Activated T-cell treated with anti-CD3 and anti-CD28 coated beads for 4 hours (primary cell): Measurements from ENCODE around the gene TSPAN9.
A peak's percentile ranks its signal among the peaks of the same experiment; 100 is the strongest.

Source experiments
- DNase-seq: peaks from one replicate; pipeline ENCODE4 v3.0.0-alpha.2; 2020

The TSPAN9 gene

DNA sequence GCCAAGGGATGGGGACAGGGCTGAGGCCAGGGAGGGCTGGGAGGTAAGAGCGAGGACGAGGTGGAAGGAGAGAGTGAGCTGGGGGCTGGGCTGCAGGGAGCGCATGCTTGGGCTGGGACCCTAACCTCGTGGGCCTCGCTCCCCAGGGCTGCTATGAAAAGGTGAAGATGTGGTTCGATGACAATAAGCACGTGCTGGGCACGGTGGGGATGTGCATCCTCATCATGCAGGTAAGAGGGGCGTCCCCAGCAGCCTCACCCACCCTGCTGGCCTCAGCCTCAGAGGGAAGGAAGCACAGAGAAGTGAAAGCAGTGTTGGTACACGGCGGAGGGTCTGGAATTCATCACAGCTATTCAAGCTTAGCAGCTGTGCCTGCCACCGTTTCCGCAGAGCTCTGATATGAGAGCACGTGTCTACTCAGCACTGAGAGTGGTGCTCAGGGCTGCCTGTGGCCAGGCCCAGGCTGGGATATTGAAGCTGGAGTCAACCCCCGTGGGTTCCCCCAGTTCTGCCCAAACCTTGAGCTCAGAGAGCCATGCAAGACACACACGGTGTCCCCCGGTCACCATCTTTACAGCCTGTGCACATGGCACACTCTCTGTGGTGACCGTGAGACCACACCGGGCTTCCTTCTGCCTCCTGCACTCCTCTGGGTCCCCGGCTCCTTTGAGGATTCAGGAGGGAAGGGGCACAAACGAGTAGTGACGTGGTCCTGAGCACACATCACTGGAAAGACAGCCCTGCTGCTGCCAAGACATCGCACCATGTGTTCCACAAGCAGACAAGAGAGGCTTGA lies 204.6 kb downstream of the TSPAN9 start:
- DNase-seq = no peak

DNA sequence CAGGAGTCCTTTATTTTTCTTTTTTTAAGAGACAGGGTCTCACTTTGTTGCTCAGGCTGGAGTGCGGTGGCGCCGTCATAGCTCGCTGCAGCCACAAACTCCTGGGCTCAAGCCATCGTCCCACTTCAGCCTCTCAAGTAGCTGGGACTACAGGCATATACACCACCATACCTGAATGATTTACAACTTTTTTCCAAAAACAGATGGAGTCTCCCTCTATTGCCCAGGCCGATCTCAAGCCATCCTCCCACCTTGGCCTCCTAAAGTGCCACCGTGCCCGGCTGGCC lies 205.1 kb downstream of the TSPAN9 start:
- DNase-seq = no peak

GRCh38 chr12:3283137-3283680 lies 206.0 kb downstream of the TSPAN9 start:
- no peak for DNase-seq

- no peak for DNase-seq
Observed at GRCh38 chr12:3284405-3284804, 207.2 kb downstream of the TSPAN9 start.

- DNase-seq = no peak
Observed at GRCh38 chr12:3285570-3285969, 208.4 kb downstream of the TSPAN9 start.

DNA sequence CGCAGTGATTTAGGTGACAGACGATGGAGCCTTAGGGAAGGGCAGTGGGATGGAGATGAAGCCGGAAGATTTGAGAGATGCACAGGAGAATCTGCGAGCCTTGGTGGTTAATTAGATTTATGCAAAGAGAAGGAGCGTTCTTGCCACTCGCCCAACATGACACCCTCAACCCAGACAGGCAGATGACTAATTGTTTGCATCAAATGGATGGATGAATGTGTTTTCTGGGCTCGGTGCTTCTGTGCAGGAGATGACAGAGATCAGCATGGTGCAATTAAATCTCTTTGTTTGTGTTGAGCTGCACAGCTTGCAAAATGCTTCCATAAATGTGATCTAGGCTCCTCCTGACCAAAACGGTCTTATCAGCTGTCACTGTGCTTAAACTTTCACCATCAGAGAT lies 211.5 kb downstream of the TSPAN9 start:
- DNase-seq = no peak

GRCh38 chr12:3289702-3290101 lies 212.5 kb downstream of the TSPAN9 start:
- no peak for DNase-seq

- no peak for DNase-seq
Observed at GRCh38 chr12:3291939-3292338, 214.8 kb downstream of the TSPAN9 start.

GRCh38 chr12:3292677-3293412 lies 215.7 kb downstream of the TSPAN9 start:
- no peak for DNase-seq

DNA sequence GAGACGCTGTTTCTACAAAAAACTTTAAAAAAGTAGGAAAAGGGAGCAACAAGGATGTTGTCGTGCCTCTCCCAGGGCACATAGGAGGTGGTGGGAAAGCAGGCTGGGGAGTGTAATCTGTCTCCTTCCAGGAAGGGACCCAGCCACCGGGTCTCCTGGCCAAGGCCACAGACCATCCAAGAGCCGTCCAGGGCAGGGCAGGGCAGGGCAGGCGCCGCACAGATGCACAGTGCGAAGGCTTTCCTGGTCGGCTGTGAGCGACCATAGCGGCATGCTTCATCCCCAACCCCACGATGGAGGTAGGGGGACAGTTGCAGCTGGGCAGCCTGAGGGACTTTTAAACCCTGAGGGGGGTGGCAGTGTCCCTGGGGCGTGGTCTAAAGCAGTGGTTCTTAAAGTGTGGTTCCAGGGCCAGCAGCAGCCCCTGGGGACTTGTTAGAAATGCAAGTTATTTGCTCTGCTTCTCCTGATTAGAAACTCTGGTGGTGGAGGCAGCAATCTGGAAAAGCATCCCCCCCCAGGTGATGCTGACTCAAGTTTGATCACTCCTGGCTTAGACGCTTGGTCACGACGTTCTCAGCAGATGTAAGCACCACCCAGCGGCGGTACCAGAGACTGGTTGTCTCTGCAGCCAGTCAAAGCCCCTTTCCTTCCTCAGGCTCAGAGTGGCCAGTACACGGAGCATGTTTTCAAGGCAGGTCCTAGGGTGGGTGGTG lies 216.4 kb downstream of the TSPAN9 start:
- no peak for DNase-seq

DNA sequence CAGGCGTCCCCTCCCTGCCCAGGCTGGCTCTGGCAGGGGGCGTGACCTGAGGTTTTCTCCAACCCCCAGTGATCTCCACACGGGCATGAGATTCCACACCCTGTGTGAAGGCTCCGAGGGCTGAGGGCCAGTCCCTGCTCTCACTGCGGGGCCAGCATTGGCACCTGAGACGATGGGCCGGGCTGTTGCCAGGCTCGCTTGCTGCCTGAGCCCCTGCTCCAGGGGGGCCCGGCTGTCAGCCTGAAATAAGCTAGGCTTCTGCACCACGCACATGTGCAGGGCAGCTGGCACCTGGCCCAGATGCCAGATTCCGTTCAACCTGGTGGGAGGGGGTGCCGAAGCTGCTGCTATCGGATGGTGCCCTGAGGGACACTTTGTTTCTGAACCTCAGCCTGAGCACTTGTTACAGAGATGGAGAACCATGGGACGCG lies 217.3 kb downstream of the TSPAN9 start:
- no peak for DNase-seq

DNA sequence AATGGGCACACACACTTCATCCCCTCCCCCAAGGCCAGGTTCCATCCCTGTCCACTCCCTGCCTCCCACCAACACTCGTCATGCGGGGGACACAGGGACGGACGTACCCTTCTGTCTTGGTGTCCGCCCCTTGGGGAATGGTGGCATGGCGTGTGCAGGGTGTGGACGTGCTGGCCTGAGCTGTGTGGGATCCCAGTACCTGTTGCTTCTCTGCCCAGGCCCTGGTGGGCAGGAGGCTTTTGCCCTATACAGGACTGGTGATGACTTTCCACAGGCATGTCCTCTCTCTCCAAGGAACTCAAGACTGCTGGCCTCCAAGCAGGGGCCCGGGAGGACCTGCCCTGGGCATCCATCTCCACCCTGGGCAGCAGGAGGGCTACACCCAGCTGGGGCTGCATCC lies 218.0 kb downstream of the TSPAN9 start:
- no peak for DNase-seq

- DNase-seq = no peak
Observed at GRCh38 chr12:3295646-3296408, 218.6 kb downstream of the TSPAN9 start.

DNA sequence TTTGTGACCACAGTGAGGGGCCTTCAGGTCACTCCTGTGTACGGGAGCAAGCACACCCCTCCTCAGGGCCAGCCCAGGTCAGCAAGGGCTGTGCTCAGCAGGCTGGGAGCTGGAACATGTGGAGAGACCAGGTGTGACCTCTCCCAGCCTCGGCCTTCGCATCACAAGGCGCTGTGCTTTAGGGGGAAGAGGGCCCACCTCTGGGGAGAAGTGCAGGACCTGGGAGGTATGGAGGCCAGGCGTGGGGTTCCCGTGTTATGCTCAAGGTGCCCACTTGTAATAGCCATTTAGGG lies 219.2 kb downstream of the TSPAN9 start:
- DNase-seq = no peak

- no peak for DNase-seq
Observed at GRCh38 chr12:3298603-3299002, 221.4 kb downstream of the TSPAN9 start.

DNA sequence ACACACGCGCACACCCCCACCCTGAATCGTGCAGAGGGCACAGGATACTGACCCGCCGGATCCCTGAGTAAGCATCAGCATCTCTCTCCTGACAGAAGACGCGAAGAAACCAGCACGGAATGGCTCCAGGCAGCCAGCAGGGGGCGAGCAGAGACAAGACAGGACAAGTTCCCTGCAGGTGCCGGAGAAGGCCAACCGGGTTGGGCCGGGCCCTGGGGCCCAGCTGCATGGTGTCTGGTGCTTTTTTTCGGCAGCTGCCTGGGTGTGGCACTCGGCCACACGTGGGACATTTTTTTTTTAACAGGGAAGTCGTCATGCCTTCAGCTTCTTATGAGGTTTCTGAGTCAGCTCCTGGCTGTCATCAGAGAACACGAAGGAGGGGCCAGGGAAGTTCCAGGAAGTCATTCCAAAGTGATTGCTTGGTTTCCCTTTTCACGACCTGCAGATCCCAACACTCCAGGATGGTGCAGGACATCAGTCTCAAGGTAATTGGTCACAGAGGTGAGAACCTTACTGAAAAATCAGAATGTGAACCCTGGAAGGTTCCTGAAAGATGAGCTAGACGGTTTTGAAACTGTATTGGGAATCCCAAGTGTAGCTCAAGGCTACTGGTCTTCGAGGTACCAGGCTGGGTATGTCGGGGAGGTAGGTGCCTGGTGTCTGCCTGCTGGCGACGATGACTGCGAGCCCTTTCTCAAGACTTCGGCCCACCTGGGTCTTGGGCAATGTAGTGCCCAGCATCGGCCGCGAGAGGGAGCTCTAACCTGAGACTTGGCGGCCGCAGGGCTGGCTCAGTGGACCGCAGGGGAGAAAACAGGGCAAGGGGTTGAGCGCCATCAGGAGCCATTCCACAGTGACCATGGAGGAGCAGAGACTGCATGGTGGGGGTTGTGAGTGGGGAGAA lies 223.0 kb downstream of the TSPAN9 start:
- peak; percentile 57 for DNase-seq

DNA sequence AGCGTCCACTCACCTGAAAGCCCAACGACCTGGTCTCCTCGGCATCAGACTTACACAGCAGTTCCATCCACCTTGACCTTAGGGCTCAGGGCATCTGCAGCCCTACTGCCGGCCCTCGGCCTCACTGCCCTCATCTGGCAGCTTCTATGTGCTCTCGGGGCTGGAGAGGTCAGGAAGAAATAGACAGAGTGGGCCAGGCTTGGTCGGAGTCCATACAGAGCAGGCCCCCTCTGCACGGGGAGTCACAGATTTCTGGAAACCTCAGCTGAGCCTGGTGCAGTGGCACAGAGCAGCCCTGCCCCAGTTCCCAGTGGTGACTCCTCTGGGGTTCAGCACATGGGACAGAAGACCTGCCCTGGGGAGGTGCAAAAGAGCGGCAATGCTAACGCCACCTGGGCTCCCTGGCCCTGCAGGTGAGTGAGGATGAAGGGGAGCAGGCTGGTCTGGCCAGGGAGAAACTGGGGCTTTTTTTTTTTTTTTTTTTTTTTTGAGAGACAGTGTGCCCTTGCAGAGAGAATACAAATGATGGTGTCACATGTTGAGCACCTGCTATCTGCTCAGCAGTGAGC lies 223.7 kb downstream of the TSPAN9 start:
- DNase-seq = no peak

GRCh38 chr12:3302401-3303041 lies 225.3 kb downstream of the TSPAN9 start:
- DNase-seq = no peak

GRCh38 chr12:3303410-3304136 lies 226.4 kb downstream of the TSPAN9 start:
- DNase-seq = no peak

DNA sequence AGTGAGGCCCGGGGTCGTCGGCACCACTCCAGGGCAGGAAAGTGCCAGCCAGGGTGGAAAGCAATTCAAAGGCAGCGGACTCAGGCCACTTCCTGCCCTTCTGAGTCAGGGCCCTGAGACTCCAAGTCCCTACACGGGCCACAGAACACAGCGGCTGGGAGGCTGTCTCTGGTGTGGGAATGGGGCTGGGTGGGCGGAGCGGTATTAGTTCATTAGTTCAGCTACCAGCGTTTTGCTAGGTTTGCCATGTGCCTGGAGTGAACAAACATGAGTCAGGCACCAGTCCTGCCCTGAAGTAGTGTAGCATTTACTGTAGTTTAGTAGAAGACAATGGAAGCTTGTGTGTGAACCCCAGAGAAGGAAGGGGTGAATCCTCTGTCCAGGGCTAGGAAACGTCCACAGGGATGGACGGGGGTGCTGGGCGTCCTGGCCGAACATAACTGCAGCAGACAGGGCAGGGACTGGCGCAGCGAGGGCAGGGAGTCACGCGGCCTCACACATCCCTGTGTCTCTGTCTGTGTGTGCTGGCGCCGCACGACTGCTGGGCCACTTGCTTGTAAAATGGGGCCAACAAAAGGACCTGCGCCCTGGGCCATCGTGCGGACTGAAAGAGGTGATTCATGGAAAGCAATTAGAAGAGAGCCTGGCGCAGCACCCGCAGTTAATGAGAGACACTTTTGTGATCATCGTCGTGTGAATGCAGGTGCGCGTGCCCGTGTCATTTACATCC lies 227.4 kb downstream of the TSPAN9 start:
- no peak for DNase-seq
